Fibroblast of the conjunctiva (primary cell): ENCODE measurements around the gene SYTL1.

Source experiments
- DNase-seq: peaks from one replicate; pipeline ENCODE4 v3.0.0-alpha.2; 2010; ENCODE audit warnings: low read depth

Gene SYTL1

GRCh38 chr1:27363766-27364695, 22.2 kb downstream of the SYTL1 start:
- no peak for DNase-seq

- DNase-seq: no peak
Observed at GRCh38 chr1:27364696-27365371, 23.0 kb downstream of the SYTL1 start.

GRCh38 chr1:27365372-27366112, 23.7 kb downstream of the SYTL1 start:
- peak; percentile 77 for DNase-seq

GRCh38 chr1:27366113-27366410, 24.2 kb downstream of the SYTL1 start:
- DNase-seq: peak; percentile 47

- DNase-seq: peak; percentile 71
Observed at GRCh38 chr1:27366411-27367159, 24.8 kb downstream of the SYTL1 start, which contains the start of gene MAP3K6. Gene MAP3K6, minus strand, starts transcription at chr1:27366961. Its CDS starts 364 bp downstream, at chr1:27366597.

- DNase-seq: no peak
Observed at GRCh38 chr1:27367160-27367650, 25.4 kb downstream of the SYTL1 start.

- DNase-seq: no peak
Observed at GRCh38 chr1:27368869-27369582, 27.2 kb downstream of the SYTL1 start.

- no peak for DNase-seq
Observed at GRCh38 chr1:27372022-27372807, 30.4 kb downstream of the SYTL1 start.

- DNase-seq: no peak
Observed at GRCh38 chr1:27372808-27373690, 31.2 kb downstream of the SYTL1 start.

GRCh38 chr1:27374362-27375086, 32.7 kb downstream of the SYTL1 start, which contains the start of gene FCN3:
Gene FCN3, minus strand, starts transcription at chr1:27374824. Its CDS starts 6 bp downstream, at chr1:27374818.
- no peak for DNase-seq

GRCh38 chr1:27377760-27378495, 36.1 kb downstream of the SYTL1 start:
- DNase-seq: no peak

- DNase-seq: no peak
Observed at GRCh38 chr1:27379564-27380122, 37.8 kb downstream of the SYTL1 start.

- no peak for DNase-seq
Observed at GRCh38 chr1:27380224-27380623, 38.4 kb downstream of the SYTL1 start.

- DNase-seq: no peak
Observed at GRCh38 chr1:27380766-27381733, 39.2 kb downstream of the SYTL1 start.

- DNase-seq: no peak
Observed at GRCh38 chr1:27381969-27382762, 40.3 kb downstream of the SYTL1 start.
